GM21825 (cell line): ENCODE data around the gene VWA7.
A peak's percentile ranks its signal among the peaks of the same experiment; 100 is the strongest.

Source experiments
- ATAC-seq: cut with Tn5 transposase; IDR thresholded peaks from one replicate; pipeline ENCODE4 v1.9.1; 2021; ENCODE audit warnings: mild to moderate bottlenecking, moderate library complexity; ENCODE audit not compliant: unreplicated experiment

Gene VWA7

GRCh38 chr6:31760790-31761189 is 16.3 kb downstream of the VWA7 start:
- no peak for ATAC-seq

GRCh38 chr6:31758281-31758680 is 18.8 kb downstream of the VWA7 start:
- no peak for ATAC-seq

- no peak for ATAC-seq
Observed at GRCh38 chr6:31752739-31753319, 24.3 kb downstream of the VWA7 start.

- ATAC-seq: no peak
Observed at GRCh38 chr6:31750411-31751022, 26.6 kb downstream of the VWA7 start.

GRCh38 chr6:31749301-31750036 is 27.7 kb downstream of the VWA7 start:
- ATAC-seq: no peak

- no peak for ATAC-seq
Observed at GRCh38 chr6:31744422-31744821, 32.7 kb downstream of the VWA7 start.

GRCh38 chr6:31742894-31743293 is 34.2 kb downstream of the VWA7 start:
- no peak for ATAC-seq

GRCh38 chr6:31741815-31742214 is 35.3 kb downstream of the VWA7 start:
- ATAC-seq: no peak

GRCh38 chr6:31740397-31741223 is 36.5 kb downstream of the VWA7 start:
- no peak for ATAC-seq

GRCh38 chr6:31739639-31740396 is 37.3 kb downstream of the VWA7 start, which contains the start of gene MSH5:
Gene MSH5 (plus strand): TSS chr6:31740005. CDS start chr6:31740467, 462 bp downstream.
- ATAC-seq: peak; percentile 56

GRCh38 chr6:31737991-31738979 is 38.8 kb downstream of the VWA7 start:
- peak; percentile 22 for ATAC-seq

GRCh38 chr6:31737315-31737990 is 39.7 kb downstream of the VWA7 start:
- no peak for ATAC-seq

- ATAC-seq: no peak
Observed at GRCh38 chr6:31736768-31737314, 40.3 kb downstream of the VWA7 start.

- ATAC-seq: no peak
Observed at GRCh38 chr6:31736021-31736767, 40.9 kb downstream of the VWA7 start, which contains the start of gene CLIC1. Gene CLIC1 (minus strand): TSS chr6:31736530. CDS start chr6:31736300, 230 bp downstream.

GRCh38 chr6:31734821-31735406 is 42.2 kb downstream of the VWA7 start:
- ATAC-seq: no peak

GRCh38 chr6:31734247-31734820 is 42.8 kb downstream of the VWA7 start:
- no peak for ATAC-seq

- no peak for ATAC-seq
Observed at GRCh38 chr6:31733734-31734133, 43.4 kb downstream of the VWA7 start.
